ENCODE measurements around the gene DOCK8.

DNA sequence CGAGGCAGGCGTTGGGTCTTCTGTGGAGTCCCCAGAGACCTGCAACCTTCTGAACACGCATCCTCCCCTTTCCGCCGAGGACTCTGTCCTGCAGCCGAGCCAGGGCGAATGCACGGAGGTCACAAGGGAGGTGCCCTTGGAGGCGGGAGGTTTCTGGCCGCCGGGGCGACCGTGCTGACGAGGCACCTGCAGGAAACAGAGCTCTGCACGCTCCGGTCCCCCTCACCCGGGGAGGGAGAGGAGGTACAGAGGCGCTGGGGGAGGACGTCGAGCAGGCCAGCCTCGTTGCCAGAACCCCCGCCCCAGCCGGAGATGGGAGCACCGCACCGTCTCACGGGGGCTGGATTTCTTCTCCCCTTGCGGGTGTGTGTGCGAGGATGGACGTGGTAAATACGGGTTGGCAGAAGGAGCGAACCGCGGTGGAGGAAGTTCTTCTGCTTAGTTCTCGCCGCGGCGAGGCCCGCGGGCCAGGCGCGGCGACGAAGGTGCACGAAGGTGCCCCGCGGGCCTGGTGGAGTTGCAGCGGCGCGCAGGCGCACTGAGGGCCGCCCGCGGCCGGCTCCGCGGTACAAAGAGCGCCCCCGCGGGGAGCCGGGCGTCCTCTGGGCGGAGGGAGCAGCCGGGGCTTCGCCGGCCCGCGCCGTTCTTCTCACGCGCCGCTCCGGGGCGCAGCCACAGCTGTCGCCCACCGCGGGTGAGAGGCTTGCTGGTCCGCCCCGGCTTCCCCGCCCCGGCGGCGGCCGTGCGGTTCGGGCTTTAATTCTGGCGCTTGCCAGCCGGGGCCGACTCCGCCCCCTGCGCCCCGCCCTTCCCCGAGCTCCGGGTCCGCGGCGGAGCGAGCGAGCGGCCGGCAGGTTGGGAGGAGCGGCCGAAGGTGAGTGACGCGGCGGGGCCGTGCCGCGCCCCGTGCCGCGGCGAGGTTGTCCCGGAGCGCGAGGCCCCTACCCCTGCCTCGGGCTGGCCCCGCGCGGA is 289.5 kb downstream of the DOCK8 start, which contains the start of gene KANK1:
- TF ChIP-seq, protein P1, sequence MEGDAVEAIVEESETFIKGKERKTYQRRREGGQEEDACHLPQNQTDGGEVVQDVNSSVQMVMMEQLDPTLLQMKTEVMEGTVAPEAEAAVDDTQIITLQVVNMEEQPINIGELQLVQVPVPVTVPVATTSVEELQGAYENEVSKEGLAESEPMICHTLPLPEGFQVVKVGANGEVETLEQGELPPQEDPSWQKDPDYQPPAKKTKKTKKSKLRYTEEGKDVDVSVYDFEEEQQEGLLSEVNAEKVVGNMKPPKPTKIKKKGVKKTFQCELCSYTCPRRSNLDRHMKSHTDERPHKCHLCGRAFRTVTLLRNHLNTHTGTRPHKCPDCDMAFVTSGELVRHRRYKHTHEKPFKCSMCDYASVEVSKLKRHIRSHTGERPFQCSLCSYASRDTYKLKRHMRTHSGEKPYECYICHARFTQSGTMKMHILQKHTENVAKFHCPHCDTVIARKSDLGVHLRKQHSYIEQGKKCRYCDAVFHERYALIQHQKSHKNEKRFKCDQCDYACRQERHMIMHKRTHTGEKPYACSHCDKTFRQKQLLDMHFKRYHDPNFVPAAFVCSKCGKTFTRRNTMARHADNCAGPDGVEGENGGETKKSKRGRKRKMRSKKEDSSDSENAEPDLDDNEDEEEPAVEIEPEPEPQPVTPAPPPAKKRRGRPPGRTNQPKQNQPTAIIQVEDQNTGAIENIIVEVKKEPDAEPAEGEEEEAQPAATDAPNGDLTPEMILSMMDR (conservative IDR thresholded peaks at IDR 0.05; ENCODE audit: low read depth, low read length) = peak; percentile 33
- no peak for TF ChIP-seq BHLHE40 (IDR thresholded peaks at IDR 0.05; ENCODE audit: low read depth, low read length)
- TF ChIP-seq POLR2A (IDR thresholded peaks at IDR 0.05; ENCODE audit: low read depth, low read length) = no peak
- TF ChIP-seq CEBPB (IDR thresholded peaks at IDR 0.05; ENCODE audit: low read depth, low read length) = no peak
- TF ChIP-seq RCOR1 (IDR thresholded peaks at IDR 0.05; ENCODE audit: insufficient replicate concordance, low read length) = no peak
- no peak for TF ChIP-seq CHD1 (IDR thresholded peaks at IDR 0.05; ENCODE audit: low read depth, low read length)
- TF ChIP-seq SMC3 (IDR thresholded peaks at IDR 0.05; ENCODE audit: low read depth, low read length) = no peak
- TF ChIP-seq MAFK (IDR thresholded peaks at IDR 0.05; ENCODE audit: low read depth, low read length) = no peak
- no peak; the same call in 1 of the 2 replicates for TF ChIP-seq MAZ (IDR thresholded peaks at IDR 0.05; ENCODE audit: borderline replicate concordance, low read depth, low read length)
- TF ChIP-seq, protein P2, sequence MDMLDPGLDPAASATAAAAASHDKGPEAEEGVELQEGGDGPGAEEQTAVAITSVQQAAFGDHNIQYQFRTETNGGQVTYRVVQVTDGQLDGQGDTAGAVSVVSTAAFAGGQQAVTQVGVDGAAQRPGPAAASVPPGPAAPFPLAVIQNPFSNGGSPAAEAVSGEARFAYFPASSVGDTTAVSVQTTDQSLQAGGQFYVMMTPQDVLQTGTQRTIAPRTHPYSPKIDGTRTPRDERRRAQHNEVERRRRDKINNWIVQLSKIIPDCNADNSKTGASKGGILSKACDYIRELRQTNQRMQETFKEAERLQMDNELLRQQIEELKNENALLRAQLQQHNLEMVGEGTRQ (IDR thresholded peaks at IDR 0.05; ENCODE audit: low read depth, low read length) = no peak
- no peak for TF ChIP-seq RFX5 (IDR thresholded peaks at IDR 0.05; ENCODE audit: low read depth, low read length)
